GM23248 (cell line): Measurements from ENCODE around the gene PEX26.

Experiments
- EZH2 ChIP-seq: fragments of 200-600 bp; sonication (generic); IDR thresholded peaks from 2 replicates; pipeline ENCODE4 v1.6.1; 2018; ENCODE audit warnings: antibody characterized with exemption, mild to moderate bottlenecking; ENCODE audit not compliant: insufficient read depth, poor library complexity, severe bottlenecking
- EZH2phosphoT487 ChIP-seq: fragments of 200-600 bp; sonication (generic); IDR thresholded peaks from 2 replicates; pipeline ENCODE4 v1.6.1; 2018; ENCODE audit warnings: antibody characterized with exemption, moderate library complexity, mild to moderate bottlenecking, low read depth; ENCODE audit not compliant: insufficient read depth

DNA sequence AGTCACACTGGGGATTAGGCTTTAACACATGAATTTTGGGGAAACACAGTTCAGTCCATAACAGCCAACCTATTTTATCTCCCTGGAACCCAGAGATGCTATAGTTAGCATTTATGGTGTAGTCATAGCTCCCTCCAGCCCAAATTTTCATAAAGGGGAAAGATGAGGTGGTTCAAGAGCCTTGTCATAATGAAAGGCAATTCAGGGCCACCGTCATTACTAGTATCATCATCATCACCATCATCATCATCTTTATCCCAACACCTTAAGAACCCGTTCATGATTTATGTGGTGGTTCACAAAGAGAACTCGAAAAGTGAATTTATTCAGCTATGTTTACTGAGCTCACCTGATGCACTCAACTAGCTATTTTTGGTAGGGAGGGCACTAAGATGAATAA, 30.4 kb downstream of the PEX26 start:
- TF ChIP-seq EZH2: no peak
- TF ChIP-seq EZH2phosphoT487: no peak
